GM04503 (cell line): ENCODE measurements around the gene TMEM163.

Experiments
- DNase-seq: peaks from one replicate; pipeline ENCODE4 v3.0.0-alpha.2; 2012; ENCODE audit warnings: low read depth

TMEM163 gene

DNA sequence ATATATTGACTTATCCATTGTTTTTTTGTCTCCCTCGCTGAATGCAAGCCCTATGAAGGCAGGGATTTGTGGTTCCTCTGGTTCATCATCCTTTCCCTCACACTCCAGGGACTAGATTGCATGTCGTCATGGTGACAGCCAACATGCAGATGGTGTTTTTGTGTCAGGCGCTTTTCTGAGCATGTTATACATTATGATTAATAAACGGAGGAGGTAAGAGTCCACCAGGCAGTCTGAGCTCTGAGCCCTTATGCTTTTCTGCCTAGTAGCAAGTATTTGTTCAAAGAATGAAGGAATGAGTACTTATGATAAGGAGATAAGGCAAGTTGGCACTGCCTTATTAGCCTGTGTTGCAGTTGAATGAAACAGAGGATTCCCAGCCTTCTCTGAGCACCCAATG, 283.3 kb downstream of the TMEM163 start:
- no peak for DNase-seq

DNA sequence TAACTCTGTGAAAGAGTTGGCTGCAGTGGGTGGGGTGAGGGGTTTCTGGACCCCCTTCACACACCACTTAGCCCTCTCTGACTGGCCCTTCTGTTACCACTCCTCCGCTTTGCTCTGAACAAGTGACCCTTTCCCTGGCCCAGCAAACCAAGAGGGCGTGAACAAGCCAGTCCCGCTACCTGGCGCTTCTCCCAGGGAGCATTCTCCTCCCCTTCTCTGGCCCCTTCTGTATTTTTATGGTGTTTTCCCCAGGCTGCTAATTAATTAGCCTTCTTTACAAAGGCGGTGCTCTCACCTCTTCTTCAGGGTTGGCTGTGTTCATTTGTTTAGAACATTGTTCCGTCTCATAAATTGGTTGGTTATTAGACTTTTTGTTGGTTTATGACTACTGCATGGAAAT, 284.8 kb downstream of the TMEM163 start:
- no peak for DNase-seq

DNA sequence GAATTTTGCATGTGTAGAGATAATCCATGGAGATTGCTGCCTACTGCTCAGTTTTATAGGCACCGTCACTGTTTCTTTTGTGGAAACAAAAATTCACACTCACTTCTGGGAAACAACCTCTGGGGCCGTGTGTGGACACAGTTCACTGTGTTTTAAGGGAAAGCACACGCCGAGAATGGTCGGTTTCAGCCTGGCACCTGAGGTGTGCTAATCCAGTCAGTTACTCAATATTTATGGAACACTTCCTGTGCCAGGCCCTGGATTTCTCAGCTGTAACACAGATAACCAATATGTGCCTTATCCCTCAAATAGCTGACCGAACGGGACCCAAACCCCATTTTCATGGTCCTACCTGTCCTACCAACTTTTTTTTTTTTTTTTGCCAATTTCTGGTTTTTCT, 285.3 kb downstream of the TMEM163 start:
- no peak for DNase-seq

DNA sequence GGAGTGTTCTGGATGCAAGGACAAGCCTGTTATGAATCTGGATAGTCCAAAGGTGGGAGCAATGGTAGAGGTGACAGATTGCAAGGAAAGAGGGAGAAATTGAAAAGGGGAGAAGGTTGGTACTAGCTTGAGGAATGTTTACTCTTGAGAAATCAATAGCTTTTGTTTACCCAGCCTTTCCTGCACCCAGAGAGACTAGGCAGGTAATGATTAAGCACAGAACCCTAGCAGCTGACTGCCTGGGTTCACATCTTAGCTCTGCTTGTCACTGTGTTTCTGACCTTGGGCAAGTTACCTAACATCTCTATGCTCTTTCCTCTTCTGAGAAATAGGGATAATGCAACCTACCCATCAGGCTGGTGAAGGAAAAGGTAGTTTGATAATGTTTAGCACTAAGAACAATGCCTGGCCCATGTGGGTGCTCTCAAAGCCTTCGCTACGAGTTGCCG, 286.3 kb downstream of the TMEM163 start:
- DNase-seq = no peak

DNA sequence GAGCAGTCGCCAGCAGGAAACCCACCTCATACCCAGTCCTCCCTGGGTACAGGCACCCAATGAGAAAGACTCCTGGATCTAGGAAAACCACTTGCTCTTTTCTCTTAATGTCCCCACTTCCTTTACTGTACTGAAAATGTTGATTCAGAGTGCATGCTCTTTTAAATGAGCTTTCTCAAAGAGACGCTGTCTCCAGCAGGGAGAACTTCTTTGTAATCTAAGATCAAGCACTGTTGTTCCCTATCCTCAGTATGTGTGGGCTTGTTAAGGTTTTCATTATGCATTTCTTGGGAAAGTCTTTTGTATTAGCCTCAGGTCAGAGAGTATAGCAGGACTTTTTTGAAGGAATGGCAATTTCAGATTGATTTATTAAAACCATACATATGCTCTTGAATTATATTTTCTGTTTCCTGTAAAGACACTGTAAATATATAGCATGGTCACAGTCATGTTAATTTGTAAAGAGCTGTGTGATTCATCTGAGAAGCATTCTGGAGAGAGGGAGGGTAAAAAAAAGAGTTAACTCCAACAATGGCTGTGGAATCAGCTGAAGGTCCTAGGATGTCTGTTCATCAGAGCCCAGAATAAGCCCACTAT, 286.9 kb downstream of the TMEM163 start:
- DNase-seq = no peak

DNA sequence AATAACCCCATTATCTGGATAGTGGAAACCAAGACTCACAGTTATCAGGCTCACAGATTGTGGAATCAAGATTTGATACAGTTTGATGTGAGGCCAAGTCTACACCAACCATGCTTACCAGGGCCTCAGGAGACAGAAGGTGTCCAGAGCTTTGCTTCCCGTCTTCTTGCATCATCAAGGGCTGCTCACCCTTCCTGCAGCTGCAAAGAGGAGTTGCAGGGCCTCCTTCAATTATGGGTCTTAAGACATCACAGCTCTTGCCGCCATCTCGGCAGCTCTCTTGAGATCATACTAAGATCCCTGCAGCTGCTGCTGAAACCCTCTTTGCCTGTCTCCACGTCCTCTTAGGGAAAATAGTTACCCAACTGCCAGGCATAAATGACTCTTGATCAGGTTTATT, 288.9 kb downstream of the TMEM163 start:
- no peak for DNase-seq

DNA sequence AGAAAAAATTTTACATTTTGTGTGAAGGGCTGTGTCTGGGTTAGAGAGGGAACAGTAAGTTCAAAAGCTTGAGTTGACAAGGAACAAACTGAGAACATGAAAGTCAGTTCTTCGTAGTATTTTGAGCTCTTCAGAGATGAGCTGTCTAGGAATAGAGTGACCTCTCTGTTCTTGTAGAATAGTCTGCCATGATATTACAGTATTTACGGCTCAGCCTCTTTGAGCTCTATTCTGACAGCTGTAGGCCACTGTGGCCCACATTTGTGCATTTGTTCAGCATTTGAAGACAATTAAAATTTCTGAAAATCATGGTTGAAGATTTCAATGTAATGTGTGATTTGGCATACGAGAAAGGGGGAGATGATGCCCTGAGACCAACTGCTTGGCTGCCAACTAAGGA, 292.1 kb downstream of the TMEM163 start:
- no peak for DNase-seq

DNA sequence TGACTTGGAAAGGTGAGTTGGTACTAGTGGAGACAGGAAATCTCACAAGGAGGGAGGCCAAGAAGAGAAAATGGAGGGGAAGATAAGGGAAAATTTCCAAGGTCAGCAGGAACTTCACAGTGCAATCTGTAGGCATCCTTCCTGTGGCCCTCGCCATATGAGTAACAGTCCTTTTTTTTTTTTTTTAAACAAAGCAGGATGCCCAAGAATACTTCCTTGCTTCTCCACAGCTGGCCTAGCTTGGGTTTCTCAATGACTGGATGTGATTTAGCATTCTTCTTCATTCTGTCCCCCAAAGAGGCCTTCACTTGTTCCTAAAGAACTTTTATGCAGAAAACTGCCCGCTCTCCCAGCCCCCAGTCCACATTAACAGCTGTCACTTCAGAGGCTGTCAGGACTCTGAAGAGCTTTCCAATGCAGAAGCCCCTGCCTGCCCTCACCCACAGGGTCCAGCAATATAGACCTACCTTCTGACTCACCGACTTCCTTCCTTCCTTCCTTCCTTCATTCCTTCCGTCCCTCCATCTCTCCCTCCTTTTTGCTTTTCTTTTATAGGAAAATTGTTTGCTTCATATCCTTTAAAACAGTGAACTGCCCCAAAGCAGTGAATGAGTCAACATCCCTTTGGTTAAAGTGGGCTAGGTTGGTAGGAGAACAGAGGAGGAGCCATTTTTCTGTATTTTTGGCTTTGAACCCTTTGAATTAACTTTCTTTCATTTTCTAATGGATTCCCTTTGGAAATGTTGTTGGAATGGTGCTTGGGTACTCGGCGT, 292.9 kb downstream of the TMEM163 start:
- DNase-seq = no peak

DNA sequence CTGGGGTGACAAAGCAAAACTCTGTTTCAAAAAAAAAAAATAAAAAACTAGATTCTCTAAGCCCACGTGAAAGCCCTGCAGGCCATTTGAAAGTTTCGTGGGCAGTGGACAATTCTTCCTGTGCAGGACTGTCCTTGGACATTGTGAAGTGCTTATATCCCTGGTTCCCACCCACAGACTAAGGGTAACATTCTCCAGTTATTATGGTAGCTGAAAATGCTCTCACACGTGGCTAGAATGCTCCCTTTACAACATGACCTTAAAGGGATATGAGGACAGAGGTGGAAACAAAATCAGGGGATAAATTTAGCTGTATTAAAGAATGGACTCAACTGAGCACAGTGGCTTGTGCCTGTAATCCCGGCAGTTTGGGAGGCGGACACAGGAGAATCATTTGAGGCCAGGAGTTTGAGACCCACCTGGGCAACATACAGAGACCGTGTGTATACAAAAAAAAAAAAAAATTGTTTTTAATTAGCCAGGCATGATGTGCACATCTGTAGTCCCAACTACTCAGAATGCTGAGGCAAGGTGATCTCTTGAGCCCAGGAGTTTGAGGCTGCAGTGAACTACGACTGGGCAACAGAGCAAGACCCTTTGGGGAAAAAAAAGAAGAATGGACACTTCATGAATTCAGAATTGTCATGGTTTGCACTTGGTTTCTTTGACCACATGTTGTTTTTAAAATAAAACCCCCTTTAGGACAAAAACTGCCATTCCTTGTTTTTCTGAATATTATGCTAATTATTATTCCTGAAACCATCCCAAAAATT, 297.1 kb downstream of the TMEM163 start:
- DNase-seq = no peak

DNA sequence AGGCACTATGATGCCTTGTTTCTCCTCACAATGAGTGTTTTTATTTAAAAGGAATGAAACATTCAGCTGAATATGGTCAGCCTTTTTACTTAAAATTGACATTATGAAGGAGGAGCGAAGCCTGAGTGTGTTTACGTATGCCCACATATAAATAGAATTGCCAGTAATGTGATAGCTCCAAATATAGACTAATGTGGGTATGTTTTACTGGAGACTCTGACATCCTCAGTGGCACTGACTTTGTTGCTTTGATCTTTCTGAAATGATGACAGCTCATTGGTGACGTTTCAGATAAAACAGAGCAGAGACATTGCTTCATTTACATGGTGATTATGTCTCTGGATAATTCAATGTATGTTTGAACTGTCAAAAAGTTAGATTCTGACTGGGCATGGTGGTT, 297.9 kb downstream of the TMEM163 start:
- DNase-seq = no peak

DNA sequence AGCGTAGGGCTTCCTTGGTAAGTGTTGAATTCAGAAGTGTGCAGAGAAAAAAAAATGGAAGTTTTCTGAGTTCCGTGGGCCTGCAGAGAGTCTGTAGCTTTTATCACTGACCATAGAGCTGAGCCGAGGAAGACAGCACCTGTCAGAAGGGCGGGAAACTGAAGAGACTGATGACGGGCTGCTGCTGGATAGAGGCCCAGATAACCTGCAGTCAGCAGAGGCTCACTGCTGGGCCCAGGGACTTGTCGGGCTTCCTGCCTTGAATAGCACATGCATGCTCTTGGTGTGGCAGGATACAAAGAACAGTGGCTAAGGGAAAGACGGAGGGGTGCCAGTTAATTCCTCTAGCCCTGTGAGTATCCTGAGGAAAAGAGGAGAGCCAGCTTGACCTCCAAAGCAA, 298.5 kb downstream of the TMEM163 start:
- no peak for DNase-seq

DNA sequence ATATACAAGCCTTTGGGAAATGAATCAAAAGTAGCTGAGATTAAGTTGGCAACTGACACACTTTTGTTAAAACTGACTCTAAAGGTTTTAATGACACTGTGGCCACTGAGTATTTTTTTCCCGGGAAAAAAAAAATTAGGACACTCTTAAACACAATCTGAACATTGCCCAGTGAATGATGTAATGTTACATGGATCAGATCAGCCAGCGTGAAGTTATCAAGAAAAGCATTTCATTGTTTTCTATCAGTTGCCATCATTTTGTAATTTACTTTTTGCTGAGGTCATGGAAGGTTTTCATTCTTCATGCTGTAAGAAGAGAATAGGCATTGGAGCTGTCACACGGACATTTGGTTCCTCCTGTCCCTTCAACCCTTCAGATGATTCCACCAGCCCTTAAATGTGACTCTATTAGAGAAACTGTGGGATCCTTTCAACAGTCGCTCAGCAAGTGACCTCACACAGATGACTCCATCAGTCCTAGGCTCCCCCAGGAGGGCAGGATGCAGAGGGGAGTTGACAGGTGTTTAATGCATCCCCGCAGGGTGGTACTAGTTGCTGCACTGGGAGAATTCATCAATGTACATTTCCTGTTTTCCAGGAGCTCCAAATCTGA, 300.7 kb downstream of the TMEM163 start:
- DNase-seq = no peak

DNA sequence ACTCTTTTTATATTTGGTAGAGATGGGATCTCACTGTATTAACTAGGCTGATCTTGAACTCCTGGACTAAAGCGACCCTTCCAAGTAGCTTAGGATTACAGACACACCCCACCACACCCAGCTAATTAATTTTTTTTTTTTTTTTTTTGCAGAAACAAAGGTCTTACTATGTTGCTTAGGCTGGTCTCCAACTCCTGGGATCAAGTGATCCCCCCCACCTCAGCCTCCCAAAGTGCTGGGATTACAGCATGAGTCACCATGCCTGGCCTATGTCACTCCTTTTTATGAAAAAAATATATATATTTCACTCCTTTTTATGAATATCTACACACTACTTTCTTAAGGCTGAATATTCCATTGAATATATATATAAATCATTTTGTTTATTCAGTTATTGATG, 302.2 kb downstream of the TMEM163 start:
- no peak for DNase-seq

DNA sequence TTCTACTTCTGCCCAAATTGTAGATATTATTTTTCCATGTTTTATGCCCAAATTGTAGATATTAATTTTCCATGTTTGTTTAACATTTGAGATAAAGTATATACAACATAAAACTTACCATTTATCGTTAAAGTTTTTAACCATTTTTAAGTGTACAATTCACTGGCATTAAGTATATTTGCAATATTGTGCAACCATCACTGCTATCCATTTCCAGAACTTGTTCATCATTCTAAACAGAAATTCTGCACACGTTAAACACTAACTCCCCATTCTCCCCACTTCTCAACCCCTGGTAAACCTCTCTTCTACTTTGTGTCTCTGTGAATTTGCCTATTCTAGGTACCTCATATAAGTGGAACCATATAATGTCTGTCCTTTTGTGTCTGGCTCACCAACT, 302.8 kb downstream of the TMEM163 start:
- DNase-seq = no peak

DNA sequence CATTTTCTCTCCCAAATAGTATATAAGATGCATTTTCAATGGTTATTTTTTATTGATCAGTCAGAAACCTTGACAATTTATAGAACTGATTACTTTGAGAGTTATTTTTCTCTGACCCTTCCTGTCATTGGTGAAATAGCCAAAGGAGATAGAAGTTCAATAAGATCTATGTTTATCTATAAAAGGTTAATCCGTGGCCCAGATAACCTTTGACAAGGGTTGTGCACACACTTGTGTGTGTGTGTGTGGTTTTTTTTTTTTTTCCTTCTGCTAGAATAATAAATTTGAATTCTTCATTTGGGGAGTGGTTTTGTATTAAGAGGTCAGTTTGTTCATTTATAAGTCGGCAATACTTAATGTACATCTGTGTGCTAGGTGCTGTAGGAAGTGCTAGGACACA, 304.9 kb downstream of the TMEM163 start:
- no peak for DNase-seq

DNA sequence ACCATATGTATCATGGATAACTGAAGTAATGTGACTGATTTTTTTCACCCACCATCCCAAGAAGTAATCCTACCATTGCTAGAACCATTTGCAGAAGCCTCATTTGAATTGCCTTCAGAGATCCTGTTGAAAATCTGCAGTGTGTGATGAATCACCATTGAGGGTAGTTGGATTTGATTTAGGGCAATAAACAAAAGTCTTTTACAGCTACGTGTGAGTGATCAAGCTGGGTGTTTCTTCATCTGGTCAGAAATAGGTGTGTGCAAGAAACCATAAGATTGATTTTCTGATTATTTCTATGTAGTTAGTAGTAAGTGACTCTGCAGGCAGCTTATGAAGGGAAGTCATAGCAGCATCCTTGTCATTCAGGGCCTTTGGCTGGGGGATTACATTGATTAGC, 305.4 kb downstream of the TMEM163 start:
- no peak for DNase-seq

DNA sequence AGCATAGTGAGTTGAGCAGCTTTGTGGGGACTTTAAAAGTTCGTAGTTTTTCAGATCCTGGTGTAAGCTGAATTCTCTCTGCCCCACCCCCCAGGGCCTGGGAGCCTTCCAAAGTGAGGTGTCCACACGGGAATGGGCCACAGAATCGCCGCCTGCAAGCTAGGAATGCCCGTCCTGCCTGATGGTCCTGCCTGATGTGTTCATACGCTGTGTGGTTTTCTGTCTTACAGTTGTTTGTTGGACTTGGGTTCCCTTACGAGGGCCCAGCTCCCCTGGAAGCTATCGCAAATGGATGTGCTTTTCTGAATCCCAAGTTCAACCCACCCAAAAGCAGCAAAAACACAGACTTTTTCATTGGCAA, 306.2 kb downstream of the TMEM163 start:
- DNase-seq = no peak

DNA sequence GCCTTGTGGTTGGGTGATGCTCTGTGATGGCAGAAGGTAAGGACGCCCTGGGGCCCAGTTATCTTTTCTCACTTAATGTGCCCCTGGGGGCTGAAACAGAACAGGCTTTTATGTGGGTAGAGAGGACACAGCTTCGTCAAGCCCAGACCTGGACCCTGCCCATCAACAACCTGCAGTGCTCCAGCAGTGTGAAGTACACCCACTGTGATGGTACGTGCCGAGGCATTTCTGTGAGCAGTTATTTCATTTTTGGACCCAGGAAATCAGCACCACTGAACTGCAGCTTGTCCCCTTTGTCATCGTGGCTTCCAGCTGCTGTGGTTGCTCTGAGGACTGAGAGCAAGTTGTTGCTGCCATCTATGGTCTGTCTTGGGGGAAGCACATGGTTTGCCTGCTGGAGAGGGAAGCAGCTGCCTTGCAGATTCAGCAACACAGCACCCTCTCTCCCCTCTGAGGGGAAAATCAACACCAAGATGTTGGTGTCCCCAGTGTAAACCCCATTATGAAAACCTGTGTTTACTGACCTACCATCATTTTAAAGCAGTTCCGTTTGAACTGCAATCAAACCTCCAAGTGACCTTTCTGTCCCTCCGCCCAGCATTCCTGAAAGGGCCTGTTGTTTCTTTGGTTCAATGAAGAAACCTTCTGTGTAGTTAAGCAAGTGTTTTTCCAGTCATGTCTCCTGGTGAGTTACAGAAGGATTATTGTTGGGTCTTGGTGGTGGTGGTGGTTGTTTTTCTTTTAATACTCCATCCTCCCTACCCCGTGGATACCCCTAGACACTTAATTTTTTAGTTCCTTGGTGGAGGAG, 306.8 kb downstream of the TMEM163 start:
- no peak for DNase-seq

DNA sequence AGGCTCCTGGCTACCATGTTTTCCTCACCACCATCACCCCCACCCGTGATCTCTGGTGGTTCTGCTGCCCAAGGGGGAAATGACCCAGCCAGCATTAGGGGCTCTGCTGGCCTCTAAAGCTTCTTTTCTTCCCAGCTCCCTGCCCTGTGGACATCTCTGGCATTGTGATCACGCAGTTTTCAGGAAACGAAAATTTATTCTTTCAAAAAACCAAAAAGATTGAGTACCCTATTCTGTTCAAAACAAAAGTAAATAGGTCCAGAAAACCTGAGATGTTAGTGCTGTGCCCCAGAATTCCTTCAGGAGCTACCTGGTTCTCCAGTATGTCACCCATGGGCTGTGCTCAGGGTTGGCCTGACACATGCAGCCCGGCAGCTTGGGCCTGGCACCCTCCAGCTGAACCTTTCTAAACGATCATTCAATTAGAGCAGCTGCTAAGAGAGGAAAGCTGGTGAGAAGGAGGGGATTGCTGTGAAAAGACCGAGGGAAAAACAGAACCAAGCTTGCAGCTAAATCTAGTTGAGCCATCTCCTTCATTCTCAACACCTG, 307.4 kb downstream of the TMEM163 start:
- DNase-seq = no peak

DNA sequence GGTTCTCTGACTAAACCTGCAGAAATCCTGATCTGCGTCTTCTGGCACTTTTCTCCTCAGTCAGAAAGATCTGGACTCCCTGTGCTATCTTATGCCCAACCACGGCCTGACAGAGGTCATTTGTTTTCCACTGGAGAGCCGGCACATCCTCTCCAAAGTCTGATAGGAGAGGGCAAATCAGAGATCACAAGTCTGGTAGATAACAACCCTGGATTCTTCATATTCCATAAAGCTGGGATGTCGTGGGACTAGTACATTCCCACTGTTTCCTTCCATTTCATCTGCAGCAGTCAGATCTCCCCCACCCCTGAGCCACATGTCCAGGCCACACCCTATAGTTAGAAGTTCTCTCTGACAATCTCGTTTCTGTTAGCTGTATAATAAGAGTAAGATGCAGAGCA, 308.0 kb downstream of the TMEM163 start:
- DNase-seq = no peak

DNA sequence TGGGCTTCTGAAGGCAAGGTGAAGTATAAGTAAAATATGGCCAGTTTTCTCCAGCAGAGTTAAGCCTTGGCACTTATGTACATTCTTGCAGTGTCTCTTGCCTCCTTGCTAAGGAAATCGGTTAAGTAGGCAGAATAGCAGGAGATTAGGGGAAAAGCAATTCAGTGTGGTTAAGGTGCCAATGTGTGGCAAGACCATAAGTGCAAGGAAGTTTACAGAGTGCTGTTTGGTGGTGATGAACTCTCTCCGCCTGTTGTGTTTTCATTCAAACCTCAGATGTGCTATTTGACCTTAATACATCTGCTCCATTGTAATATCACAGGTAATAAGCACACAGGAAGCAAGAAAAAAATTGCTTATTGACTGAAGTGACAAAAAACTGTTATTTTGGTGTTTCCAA, 308.8 kb downstream of the TMEM163 start:
- DNase-seq = no peak

DNA sequence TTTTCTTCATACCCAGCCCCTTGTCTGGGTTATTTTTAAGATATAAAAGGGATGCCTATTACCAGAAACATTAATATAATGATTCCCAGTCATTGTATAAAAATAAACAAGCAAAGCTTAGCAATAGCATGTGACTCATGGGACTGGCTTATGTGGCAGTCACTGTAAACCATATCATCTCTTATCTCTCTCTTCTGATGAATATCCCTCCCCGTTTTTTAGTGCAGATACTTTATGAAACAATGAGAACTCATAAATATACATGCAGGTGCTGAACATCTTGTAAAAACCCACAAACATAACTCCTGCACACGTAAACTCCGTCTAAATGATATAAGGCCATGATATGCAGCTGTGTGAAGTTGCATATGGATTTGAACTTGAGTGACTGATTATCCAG, 310.0 kb downstream of the TMEM163 start:
- DNase-seq = no peak
